GM21737 (cell line): Measurements from ENCODE around the gene SLAMF9.

Experiments used
- ATAC-seq: cut with Tn5 transposase; IDR thresholded peaks from one replicate; pipeline ENCODE4 v1.9.1; 2021; ENCODE audit warnings: mild to moderate bottlenecking, moderate library complexity; ENCODE audit not compliant: unreplicated experiment

SLAMF9 gene

DNA sequence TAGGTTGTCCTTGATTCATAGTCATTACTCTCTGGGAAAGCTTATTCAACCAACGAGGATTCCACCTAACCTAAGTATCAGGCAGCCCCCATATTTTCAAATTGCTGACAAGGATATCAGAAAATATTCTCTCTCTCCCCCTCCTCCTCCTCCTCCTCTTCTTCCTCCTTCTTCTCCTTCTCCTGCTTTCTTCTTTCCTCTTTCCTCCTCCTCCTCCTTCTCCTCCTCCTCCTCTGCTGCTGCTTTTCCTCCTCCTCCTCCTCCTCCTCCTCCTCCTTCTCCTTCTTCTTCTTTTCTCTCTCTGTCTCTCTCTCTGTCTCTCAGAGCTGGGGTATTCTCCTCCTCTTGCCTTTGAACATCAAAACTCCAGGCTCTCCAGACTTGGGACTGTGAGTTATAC is 6.1 kb downstream of the SLAMF9 start:
- ATAC-seq = no peak

DNA sequence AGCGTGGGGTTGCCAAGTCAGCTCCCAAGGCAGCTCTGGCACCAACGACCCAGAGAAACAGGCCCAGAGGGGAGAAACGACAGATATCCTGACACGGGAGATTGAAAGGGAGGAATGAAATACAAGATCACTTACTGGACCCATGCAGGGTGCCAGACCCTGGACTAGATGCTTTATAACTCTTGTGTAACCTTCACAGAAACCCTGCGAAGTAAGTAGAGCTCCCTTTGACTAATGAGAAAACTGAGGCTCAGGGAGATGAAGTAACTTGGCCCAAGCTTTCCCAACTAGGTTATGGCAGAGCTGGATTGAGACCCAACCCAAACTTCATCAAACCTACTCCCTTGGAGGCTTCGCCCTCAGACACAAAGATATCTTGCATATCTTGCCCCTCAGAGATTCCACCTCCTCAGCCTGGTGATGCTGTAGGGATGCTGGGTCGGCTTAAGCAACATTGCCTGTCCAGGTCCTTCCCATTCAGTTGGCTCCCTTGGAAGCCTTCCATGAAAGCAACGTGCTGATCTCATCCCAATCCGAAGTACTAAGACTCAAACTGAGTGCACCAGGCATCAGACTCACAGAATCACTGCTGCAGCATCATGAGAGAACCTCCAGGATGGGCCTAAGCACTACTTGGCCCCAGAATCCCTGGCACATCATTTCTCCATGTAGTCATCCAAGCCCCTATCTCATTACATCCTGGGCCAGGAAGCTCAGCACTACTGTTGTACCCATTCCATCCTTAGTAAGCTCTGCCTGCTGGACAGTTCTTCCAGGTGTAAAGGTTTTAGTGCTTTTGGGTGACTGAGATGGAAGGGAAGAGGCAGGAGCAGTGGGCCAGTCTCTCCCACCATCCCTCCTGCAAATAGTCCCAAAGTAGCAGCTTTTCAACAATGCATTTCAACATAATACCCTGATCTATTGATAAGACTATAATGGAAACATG is 7.5 kb downstream of the SLAMF9 start:
- no peak for ATAC-seq

DNA sequence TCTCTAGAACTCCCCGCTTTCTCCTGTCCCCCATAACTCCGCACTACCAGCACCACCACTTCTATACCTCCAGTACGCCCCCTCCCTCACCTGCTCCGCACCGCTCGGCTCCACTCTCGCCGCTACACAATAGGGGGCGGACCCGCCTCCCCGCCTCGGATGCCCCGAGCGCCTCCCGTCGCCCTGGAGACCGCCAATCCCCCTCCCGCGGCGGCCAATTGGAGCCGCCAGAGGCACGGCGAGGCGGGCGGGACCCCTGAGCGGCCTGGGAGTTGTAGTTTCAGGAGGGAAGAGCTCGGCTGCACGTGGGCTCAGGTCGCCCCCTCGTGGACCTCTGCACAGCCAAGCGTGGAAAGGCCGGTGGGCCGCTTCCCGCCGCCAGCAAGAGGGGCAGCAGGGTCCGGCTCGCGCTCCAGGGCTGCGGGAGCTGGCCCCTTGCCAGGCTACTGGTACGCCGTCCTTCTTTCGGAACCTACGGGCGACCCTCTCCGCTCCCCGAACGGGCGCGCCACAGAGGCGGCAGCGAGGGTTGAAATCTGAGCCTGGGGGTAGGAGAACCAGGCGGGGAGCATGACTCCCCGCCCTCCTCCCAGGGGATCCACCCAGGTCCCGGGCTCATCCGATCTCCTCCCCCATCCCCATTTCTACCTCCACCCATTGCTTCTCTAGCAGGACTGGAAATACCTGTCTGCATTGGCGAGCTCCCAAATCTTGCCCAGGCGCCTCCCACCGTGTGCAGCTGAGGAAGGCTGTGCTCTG is 8.4 kb downstream of the SLAMF9 start, which contains the start of gene IGSF9:
IGSF9 (minus strand) TSS at position 131 of the 759 bp plus-strand sequence. CDS start 2,159 bp downstream, outside the sequence.
- ATAC-seq = no peak

DNA sequence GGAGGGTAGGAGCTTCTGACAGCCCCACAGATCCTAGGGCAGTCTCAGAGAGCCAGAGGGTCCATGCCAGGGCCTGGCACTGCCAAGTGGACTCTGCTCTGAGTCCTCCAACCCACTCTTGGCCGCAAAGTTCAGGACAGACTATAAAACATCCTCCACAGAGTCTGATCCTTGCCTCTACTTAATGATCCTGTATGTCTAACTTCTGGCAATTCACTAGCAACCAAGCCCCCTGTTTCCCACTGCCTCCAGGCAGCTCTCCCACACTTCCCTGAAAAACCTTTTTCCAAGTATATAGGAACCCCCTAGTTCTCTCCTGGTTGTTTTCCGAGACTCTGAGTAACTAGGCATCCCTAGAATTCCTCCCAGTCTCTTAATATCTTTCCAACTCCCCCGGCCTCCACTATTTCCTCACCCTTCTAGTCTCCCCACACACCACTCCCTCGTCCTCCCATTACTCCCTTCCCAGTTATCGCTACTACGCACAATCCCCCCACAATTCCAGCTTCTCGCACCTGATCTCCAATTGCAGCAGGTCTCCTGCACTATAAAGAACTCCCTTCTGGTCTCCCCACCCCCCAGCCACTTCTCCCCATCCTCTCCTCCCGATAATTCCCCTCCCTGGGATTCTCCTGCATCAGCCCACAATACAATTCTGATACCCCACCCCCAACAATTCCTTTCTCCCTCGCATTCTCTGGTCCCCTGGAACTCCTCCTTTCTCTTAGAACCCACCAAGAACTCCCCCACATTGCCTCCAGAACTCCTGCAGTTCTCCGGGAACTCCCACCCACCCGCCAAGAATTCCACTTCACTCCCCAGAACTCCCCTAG is 9.2 kb downstream of the SLAMF9 start:
- no peak for ATAC-seq

DNA sequence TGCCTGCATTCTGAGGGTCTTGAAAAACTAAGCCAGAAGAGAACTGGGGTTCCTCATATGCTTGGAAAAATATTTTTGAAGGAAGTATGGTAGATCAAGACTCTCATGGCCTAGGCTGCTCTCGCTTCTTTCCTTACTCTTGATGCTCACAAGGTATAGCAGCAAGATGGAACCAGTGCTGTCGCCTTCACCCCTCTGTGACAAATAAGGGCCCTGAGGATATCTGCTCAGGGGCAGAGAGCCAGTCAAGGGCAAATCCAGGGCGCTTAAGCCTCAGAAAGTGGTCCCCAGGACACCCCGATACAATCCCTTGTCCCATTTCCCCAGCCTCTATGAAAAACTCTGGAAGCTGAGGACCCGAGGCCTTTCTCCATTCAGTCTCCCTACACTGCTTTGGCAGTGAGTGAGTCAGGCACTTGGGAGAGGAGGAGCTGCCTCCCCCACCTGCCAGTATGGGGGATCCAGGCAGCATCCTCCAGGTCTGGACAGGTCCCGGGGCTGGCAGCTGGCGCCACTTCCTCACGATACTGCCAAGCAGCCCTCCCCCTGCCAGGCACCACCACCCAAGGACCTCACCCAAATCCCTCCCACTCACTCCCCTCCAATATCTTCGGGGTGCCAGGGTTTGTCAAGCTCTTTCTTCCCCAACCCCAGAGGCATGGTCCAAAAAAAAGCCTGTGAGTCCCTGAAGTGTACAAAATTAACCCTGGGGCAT is 10.0 kb downstream of the SLAMF9 start:
- no peak for ATAC-seq

DNA sequence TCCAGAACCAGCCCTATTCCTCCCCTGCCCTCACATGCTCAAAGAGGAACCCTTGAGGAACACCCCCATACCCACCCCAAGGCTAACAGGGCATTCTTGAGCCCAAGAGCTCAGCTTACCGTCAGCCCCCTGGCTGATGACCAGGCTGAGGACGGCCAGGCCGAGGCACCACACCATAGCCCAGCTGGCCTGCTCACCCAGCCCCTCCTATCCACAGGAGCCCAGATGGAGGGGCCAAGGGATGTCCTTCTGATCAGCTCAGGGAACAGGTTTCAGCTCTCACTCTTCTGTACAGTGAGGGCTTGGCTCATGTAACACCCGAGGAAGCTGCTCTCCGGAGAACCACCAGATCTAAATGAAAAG is 10.8 kb downstream of the SLAMF9 start:
- no peak for ATAC-seq

DNA sequence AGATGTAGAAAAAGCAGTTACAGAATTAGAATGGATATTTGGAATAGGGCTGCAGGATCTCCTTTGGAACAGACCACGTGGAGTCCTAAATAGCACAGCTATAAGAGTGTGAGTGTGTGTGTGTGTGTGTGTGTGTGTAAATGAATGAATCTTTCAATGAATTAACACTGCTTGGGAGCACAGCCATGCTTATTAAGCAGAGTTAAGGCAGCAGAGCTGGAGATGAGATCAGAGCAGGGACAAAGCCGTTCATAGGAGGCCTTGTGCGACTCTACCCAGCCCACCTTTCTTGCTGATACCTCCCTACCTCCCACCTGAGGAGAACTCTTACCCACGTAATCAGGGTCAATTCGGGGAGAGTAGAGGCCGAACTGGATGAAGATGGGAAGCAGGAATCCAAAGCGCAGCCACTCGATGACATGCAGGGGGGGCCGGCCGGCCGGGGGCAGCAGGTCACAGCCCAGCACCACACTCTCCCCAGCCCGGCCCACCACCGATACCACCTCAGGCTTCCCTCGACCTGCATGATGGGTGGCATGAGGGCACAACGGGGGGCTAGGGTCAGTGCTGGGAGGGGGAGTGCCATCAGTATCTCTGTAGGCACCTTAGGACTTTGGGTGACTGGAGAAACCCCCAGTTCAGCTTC is 11.3 kb downstream of the SLAMF9 start:
- ATAC-seq = no peak

DNA sequence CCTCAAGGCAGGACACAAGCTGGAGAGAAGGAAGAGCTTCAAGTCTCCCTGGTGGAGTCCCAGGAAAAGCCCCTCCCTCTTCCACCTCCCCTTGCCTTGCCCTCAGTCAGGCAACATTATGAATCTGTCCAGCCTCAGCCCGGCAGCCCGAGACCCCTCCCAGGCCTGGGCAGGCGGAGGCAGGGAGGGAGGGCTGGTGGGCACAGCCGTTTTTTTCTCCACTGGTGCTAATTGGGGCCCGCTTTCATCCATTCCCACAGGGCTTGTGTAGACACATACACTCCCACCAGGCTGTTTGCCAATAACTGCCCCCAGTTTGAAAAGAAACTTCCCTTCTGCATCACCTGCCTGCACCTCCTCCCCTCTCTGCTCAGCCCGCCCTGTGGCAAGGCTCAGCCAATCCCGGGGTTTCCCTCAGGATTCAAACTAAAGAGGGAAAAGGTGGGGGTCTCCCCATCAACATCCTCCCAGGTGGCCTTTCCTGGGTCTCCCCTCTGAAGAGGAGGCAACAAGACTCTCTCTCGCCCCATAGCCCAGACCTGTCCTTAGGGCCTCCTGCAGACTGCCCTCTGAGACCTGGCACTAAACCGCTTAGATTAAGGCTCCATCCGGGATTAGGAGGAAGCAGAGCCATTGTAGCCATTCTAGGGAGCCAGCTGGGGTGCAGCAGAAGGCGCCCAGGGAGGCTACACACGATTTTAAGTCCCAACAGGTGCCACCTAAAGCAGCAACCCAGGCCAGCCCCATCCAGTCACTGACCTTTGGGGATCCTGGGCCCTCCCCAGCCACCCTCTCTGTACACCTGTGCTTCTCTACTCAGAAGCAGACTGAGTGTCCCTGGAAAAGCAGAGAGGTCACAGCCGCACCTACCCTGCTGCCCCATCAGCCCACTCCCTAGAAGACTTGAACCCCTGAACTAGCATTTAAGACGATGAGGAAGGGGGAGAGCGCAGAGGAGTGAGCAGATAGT is 12.2 kb downstream of the SLAMF9 start:
- no peak for ATAC-seq

DNA sequence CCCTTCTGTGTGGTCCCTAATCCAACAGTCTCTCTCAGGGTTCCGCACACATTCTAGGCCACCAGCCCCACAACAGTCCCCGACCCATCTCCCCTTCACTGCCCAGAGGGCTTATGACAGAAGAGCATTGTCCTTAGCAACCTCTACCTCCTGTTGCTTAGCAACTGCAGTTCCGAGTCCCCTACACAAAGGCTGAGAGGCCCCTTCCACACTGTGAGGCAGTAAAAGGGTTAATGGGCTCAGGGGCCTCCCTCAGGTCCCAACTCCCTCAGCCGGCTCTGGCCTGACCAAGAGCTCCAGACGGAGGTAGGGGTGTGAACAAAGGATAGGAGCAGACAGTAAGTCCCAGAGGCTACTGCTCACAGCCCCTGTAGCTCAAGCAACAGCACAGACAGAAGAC is 12.9 kb downstream of the SLAMF9 start:
- ATAC-seq = no peak

DNA sequence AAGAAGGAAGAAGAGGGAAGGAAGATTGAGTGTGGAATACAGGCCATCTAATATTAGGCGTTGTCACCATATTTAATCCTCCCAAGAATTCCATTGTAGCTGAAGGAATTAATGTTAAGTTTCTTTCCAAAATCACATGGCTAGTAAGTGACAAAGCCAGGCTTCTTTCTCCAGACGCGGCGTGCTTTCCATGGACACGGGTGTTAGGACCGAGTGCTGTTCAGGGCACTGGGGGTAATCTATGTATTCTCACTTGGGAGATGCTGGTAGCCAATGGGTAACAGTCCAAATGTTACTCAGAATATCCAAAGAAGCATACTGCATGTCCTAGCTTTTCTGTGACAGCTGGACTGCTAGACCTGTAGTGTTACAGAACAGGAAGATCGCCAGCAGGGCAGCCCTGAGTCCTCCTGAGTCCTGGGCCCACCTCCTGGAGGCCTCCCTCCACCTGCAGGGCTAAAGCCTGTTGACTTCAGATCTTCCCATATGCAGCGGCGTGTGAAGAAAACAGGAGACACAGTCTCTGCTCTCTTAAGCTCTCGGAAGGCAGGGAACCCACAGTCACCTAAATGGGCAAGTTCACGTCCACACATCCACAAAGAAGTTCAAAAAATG is 13.9 kb downstream of the SLAMF9 start:
- no peak for ATAC-seq

DNA sequence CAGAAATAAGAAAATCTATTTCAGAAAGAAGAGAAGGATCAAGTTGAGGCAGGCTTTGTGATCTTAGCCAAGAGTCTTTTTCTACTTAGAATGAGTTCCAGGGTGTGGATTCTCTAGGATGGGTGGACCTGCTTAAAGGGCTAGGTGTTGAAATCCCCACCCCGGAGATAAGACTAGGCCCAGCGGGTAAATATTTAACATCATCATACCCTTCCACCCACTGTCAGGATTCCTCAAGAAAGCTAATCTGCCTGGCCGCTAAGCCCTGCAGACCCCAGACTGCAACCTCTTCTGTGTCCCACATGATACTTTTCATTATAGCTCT is 14.4 kb downstream of the SLAMF9 start:
- no peak for ATAC-seq

DNA sequence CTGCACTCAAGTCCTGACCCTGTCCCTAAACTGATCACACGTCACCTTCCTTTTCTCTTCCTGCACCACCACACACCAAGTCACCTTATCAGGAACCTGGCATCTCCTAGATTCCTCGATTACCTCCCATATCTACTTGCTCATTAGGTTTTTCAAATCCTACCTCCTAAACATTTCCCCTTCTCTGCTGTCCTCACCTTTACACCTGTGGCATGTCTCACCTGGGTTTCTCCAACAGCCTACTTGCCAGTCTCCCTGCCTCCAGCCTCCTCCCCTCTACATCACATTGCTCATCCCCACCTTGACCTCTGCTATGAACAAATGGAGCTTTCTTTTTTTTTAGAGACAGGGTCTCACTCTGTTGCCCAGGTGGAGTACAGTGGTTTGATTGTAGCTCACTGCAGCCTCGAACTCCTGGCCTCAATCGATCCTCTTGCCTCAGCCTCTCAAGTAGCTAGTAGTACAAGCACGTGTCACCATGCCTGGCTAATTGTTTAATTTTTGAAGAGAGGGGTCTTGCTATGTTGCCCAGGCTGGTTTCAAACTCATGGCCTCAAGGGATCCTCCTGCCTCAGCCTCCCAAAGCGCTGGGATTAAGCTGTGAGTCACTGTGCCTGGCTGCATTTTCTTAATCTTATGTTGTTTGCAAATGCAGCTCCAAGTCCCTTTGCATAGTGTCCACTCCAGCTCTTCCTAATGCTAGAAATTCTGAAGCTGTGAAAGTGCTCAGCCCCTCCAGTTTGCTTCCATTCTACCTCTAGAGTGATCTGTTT is 14.9 kb downstream of the SLAMF9 start:
- ATAC-seq = no peak

DNA sequence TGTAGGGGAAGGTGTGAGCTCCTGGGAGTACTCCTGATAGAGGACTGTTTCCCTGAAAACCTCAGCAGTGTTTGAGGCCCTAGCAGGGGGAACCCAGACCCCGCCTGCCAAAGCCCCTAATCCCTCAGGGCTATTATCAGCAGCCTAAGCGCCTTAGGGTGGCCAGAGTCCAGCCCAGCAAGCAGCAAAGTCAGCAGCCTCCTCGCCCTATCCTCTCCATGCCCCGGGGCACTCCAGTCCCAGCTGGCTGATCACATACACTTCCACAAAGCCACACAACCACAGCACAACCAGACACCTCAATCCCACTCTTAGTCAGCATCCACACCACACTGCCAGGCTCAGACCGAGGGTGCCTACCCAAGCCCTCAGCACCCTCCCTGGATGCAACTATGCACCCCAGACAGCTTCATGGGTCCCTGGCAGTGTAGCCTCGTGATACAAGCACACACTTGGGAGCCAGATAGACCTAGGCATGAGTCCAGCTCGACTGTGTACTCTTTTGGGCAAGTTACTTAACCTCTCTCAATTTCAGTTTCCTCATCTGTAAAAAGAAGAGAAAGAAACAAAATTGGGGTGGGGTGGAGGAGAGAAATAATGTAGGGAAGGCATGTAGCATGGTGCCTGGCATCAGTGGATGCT is 15.7 kb downstream of the SLAMF9 start:
- no peak for ATAC-seq

DNA sequence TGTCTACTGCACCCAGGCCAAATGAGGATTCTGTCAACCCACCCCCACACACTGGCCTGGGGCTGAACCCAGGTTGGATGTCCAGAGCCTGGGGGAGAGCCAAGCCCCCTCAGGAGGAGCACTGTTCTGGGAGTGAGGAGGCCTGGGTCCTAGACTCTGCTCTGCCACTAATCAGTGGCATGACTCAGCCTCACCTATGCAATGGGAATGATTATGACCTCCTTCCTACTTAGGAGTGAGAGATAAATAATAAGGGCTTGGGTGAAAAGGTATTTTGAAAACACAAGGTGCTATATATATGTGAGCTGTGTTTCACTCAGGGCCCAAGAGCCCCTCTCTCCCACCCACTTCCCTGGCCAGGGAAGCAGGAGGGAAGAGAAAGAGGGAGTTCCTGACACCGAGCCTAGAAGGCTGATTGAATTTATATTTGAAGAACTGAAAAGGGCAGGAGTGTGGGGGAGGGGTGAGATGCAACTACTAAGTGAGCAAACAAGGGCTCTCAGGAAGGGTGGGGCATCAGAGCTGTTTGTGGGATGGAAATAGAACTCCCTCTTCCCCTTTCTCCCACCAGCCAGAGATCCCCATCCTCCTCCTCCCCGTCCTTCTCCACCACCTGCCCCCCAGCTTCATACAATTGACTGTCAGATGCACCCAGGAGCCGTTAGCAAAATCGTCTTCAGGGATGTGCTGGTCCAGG is 16.8 kb downstream of the SLAMF9 start:
- no peak for ATAC-seq

DNA sequence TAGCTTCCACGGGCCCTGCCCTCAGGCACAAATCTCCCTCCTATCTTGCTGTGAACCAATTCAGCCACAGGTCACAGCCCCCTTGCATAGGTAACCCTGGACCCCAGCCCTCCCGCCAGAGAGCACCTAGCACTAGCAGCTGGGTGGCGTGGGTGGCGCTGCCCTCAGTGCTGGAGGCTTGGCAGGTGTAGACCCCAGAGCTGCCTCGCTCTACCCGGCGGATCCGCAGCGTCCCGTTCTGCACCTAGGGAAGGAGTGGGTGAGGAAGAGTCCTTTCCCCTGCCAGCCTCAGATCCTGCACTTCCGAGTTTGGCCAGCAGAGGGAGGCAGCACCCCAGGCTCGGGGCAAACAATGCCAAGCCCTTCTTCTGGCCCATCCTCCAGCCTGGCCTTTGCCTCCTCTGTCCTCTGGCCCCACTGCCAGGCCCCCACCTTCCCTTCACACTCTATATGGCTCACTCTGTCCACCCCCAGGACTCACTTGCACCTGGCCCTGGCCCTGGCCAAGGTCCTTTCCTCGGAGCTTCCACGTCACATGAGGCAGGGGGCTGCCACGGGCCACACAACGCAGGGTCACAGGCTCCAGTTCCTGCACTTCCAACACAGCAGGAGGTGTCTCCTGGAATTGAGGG is 17.6 kb downstream of the SLAMF9 start:
- no peak for ATAC-seq

DNA sequence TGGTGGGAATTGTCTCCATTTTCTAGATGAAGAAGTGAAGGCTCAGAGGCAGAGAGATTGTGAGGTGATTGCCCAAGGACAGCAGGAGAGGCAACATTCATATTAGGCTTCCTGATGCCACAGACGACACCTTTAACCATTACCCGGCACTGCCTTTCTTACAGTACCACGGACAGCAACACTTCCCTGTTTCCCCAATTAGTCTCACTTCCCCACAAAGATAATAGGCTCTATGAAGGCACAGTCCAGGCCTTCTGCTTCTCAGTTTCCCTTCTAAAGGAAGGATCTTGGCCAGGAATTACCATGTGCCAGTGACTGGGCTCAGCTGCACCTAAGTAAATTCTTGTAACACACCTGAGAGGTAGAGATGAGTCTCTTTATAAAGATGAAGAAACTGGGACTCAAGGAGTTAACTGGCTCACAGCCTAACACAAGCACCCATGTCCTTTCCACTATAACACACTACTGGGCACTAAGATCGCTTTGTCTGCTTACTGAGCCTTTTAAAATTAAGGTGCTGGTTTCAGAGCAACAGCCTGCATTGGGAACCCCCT is 18.2 kb downstream of the SLAMF9 start:
- ATAC-seq = no peak
